GM12891 (cell line): ENCODE measurements around the gene SYN1.

Experiments
- PAX5 ChIP-seq: IDR thresholded peaks from 2 replicates; pipeline ENCODE4 v1.6.1; 2011; ENCODE audit warnings: low read length, moderate library complexity, mild to moderate bottlenecking; ENCODE audit not compliant: insufficient read depth, severe bottlenecking
- POLR2A ChIP-seq: IDR thresholded peaks from 2 replicates; pipeline ENCODE4 v1.6.1; 2011; ENCODE audit warnings: low read depth, low read length, control low read depth
- POLR2AphosphoS5 ChIP-seq: IDR thresholded peaks from 2 replicates; pipeline ENCODE4 v1.6.1; 2011; ENCODE audit warnings: low read depth, low read length, control low read depth
- SPI1 ChIP-seq: IDR thresholded peaks from 2 replicates; pipeline ENCODE4 v1.6.1; 2011; ENCODE audit warnings: low read depth, low read length, control low read depth
- TAF1 ChIP-seq: IDR thresholded peaks from 2 replicates; pipeline ENCODE4 v1.6.1; 2011; ENCODE audit warnings: low read depth, low read length, control low read depth

GRCh38 chrX:47578692-47579091 is 41.0 kb downstream of the SYN1 start:
- TF ChIP-seq POLR2A (no peak), POLR2AphosphoS5 (no peak), SPI1 (no peak), TAF1 (no peak), PAX5 (no peak)
